HG03280 (cell line): ENCODE data around the gene CNKSR3.

ENCODE experiments used
- ATAC-seq: cut with Tn5 transposase; IDR thresholded peaks from one replicate; pipeline ENCODE4 v1.9.1; 2021; ENCODE audit warnings: mild to moderate bottlenecking, moderate library complexity; ENCODE audit not compliant: unreplicated experiment

CNKSR3 gene

GRCh38 chr6:154504102-154504501 lies 6.4 kb downstream of the CNKSR3 start:
- ATAC-seq: no peak

- ATAC-seq: no peak
These were observed 6.8 kb downstream of the CNKSR3 start for GRCh38 chr6:154503658-154504057.

GRCh38 chr6:154502553-154502952 lies 7.9 kb downstream of the CNKSR3 start:
- ATAC-seq: no peak

GRCh38 chr6:154501578-154501868 lies 9.0 kb downstream of the CNKSR3 start:
- ATAC-seq: no peak

- ATAC-seq: no peak
These were observed 9.5 kb downstream of the CNKSR3 start for GRCh38 chr6:154500769-154501577.

- no peak for ATAC-seq
These were observed 10.5 kb downstream of the CNKSR3 start for GRCh38 chr6:154499855-154500589.

- ATAC-seq: no peak
These were observed 12.0 kb downstream of the CNKSR3 start for GRCh38 chr6:154498340-154498934.

GRCh38 chr6:154496793-154497517 lies 13.5 kb downstream of the CNKSR3 start:
- no peak for ATAC-seq

GRCh38 chr6:154496186-154496585 lies 14.3 kb downstream of the CNKSR3 start:
- ATAC-seq: no peak

- ATAC-seq: no peak
These were observed 15.7 kb downstream of the CNKSR3 start for GRCh38 chr6:154494592-154495311.

- no peak for ATAC-seq
These were observed 18.7 kb downstream of the CNKSR3 start for GRCh38 chr6:154491567-154492470.

- ATAC-seq: no peak
These were observed 20.7 kb downstream of the CNKSR3 start for GRCh38 chr6:154489822-154490221.

- ATAC-seq: no peak
These were observed 21.6 kb downstream of the CNKSR3 start for GRCh38 chr6:154488802-154489437.

GRCh38 chr6:154488248-154488593 lies 22.3 kb downstream of the CNKSR3 start:
- ATAC-seq: no peak

- no peak for ATAC-seq
These were observed 22.9 kb downstream of the CNKSR3 start for GRCh38 chr6:154487367-154488247.

- no peak for ATAC-seq
These were observed 24.7 kb downstream of the CNKSR3 start for GRCh38 chr6:154485815-154486214.

GRCh38 chr6:154484942-154485341 lies 25.5 kb downstream of the CNKSR3 start:
- ATAC-seq: no peak

GRCh38 chr6:154482858-154483257 lies 27.6 kb downstream of the CNKSR3 start:
- no peak for ATAC-seq
